Gastrocnemius medialis (tissue), 4 donors: Measurements from ENCODE around the gene COL25A1. TPM values are rescaled to one million over a fixed set of nuclear protein-coding genes. Genes with fewer than 3 reads are reported as not detected.

ENCODE experiments used
- total RNA-seq, 4 donors: library from RNA; depleted of rRNA; stranded (reverse); fragments of >200 nt; gene quantifications; one replicate each; pipeline versions ENCODE4 v1.1.0 to v1.2.3, GENCODE V29; 2016

Gene COL25A1
- total RNA-seq, 4 donors from 2014 or later: 0.27 to 2.0 (median 0.85) TPM; not detected in 1

Other genes starting within 250 kb of the COL25A1 start
- gene SEC24B, start 131.2 kb upstream of the COL25A1 start, total RNA-seq: 10 to 100 TPM; 29.6 to 93.4 (median 42.9) TPM